HAP-1 (cell line): ENCODE data around the gene UBE2N.
"Not testable (repeated sequence)": the region's sequence is repeated elsewhere in the genome, so short reads cannot be mapped to it uniquely, and the experiment has no call there.

Source experiments
- DNase-seq, 2 experiments: peaks; one replicate each; pipeline ENCODE4 v3.0.0-alpha.2; 2016 to 2020; ENCODE audit warnings: low spot score in 2 of 2
- H3K27me3 ChIP-seq: fragments of 250-450 bp; sonication (Bioruptor Pico); 2 replicates; pipeline ENCODE4 v1.5.1; 2020; ENCODE audit warnings: low read depth, mild to moderate bottlenecking, moderate library complexity
- H3K36me3 ChIP-seq: fragments of 250-450 bp; sonication (Bioruptor Pico); replicated peaks from 2 replicates; pipeline ENCODE4 v1.5.1; 2020; ENCODE audit warnings: mild to moderate bottlenecking
- H3K4me1 ChIP-seq: fragments of 250-450 bp; sonication (Bioruptor Pico); 2 replicates; pipeline ENCODE4 v1.5.1; 2020; ENCODE audit warnings: mild to moderate bottlenecking
- H3K4me3 ChIP-seq: fragments of 250-450 bp; sonication (Bioruptor Pico); 2 replicates; pipeline ENCODE4 v1.5.1; 2020; ENCODE audit warnings: mild to moderate bottlenecking, moderate library complexity
- H3K9me3 ChIP-seq: fragments of 250-450 bp; sonication (Bioruptor Pico); 2 replicates; pipeline ENCODE4 v1.5.1; 2020; ENCODE audit warnings: mild to moderate bottlenecking, moderate library complexity
- in situ Hi-C: fragments of 300-500 bp; cut with MboI; formaldehyde crosslinking; loops from 3 replicates; pipeline ENCODE4 v1.14.3; 2020; ENCODE audit warnings: low sequenced_read_pairs, inconsistent platforms, mixed read lengths

The UBE2N gene

DNA sequence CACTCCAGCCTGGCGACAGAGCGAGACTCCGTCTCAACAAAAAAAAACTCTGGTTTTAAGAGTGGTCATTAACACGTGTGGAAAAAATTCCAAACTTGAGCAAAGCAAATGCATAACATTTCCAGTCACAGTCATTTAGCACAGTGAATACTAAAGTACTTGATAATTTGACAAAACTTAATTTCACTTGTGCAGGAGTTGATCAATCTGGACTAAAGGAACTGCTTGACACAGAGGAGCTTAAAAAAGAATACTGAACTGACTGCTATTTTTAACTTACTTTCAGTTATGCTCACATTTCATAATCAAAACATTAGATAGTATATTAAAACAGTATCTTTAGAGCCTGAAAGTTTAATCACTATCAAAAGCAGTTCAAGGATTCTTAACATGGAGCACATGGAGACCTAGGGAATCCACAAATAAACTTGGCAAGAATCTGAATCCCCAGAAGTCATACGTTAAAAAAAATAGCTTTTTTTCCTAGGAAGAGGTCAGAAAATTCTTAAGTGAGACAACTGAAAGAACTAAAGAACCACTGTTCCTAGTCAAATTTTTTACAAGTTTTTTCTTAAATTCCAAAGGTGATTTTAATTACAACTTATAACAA is 7.4 kb downstream of the UBE2N start:
- in situ Hi-C loops, result no loop called here
- H3K4me1 ChIP-seq, result peaks cover under 1% of the 10 kb centered on the region
- H3K9me3 ChIP-seq, result no peaks in the 10 kb centered on the region
- no peak overlapping the region for H3K4me3 ChIP-seq
- no peaks in the 10 kb centered on the region; the same call in 1 of the 2 replicates for H3K36me3 ChIP-seq
- no peaks in the 10 kb centered on the region for H3K27me3 ChIP-seq
- DNase-seq, result no peak

- H3K4me1 ChIP-seq, H3K36me3 ChIP-seq, H3K9me3 ChIP-seq, DNase-seq, H3K27me3 ChIP-seq, in situ Hi-C loops, H3K4me3 ChIP-seq: not testable (repeated sequence)
Observed at GRCh38 chr12:93432031-93432430, 9.7 kb downstream of the UBE2N start.

DNA sequence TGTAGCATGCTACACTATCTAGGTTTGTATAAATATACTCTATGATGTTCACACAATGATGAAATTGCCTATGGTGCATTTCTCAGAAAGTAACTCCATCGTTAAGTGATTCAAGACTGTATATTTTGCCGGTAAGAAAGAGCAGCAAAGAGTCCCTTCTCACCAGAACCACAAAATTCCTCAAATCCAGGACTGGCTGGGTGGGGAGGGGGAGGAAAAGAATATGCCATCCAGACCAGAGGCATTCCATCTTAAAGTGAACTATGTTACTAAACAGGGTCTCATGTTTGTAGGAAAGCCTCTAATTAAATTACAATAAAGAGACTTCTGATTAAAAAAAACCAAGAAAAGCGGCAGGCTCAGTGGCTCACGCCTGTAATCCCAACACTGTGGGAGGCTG is 11.5 kb downstream of the UBE2N start:
- Histone ChIP-seq H3K36me3 (no peaks in the 10 kb centered on the region; the same call in 1 of the 2 replicates), H3K4me1 (peaks cover 9% of the 10 kb centered on the region), H3K9me3 (no peaks in the 10 kb centered on the region), H3K27me3 (no peaks in the 10 kb centered on the region), H3K4me3 (no peak overlapping the region)
- DNase-seq, result no peak
- in situ Hi-C loops, result no loop called here

DNA sequence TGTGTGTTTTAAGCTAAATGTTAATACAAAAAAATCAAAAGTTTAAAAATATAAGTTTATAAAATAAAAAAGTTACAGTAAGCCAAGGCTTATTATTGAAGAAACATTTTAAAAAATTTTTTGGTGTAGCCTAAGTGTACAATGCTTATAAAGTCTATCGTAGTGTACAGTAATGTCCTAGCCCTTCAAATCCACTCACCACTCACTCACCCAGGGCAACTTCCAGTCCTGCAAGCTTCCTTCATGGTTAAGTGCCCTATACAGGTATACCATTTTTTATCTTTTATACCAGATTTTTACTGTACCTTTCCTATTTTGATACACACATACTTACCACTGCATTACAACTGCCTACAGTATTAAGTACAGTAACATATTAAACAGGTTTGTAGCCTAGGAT is 11.9 kb downstream of the UBE2N start:
- no peak for DNase-seq
- in situ Hi-C loops, result no loop called here

DNA sequence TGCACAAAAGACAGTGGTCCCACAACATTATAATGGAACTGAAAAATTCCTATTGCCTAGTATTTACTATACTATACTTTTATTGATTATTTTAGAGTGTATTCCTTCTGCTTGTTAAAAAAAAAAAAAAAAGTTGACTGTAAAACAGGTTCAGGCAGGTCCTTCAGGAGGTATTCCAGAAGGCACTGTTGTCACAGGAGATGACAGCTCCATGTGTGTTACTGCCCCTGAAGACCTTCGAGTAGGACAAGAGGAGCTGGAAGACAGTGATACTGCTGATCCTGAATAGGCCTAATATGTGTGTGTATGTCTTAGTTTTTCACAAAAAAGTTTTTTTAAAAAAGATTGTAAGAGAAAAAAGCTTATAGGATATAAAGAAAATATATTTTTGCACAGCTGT is 12.3 kb downstream of the UBE2N start:
- no peak for DNase-seq
- H3K4me3 ChIP-seq, result no peak overlapping the region
- H3K4me1 ChIP-seq, result peaks cover 17% of the 10 kb centered on the region
- H3K36me3 ChIP-seq, result no peaks in the 10 kb centered on the region; the same call in 1 of the 2 replicates
- in situ Hi-C loops, result no loop called here
- H3K9me3 ChIP-seq, result no peaks in the 10 kb centered on the region
- H3K27me3 ChIP-seq, result no peaks in the 10 kb centered on the region

More for the DNA sequence above, 11.9 kb downstream of the UBE2N start:
- no peaks in the 10 kb centered on the region; the same call in 1 of the 2 replicates for H3K36me3 ChIP-seq
- H3K4me3 ChIP-seq, result no peak overlapping the region
- H3K27me3 ChIP-seq, result no peaks in the 10 kb centered on the region
- no peaks in the 10 kb centered on the region for H3K9me3 ChIP-seq
- H3K4me1 ChIP-seq, result peaks cover 13% of the 10 kb centered on the region

- H3K9me3 ChIP-seq, result no peaks in the 10 kb centered on the region
- H3K4me1 ChIP-seq, result peaks cover 32% of the 10 kb centered on the region
- no peak for DNase-seq
- in situ Hi-C loops, result no loop called here
- no peaks in the 10 kb centered on the region for H3K27me3 ChIP-seq
- no peaks in the 10 kb centered on the region; the same call in 1 of the 2 replicates for H3K36me3 ChIP-seq
- H3K4me3 ChIP-seq, result no peak overlapping the region
Observed at GRCh38 chr12:93427779-93428564, 13.8 kb downstream of the UBE2N start.

DNA sequence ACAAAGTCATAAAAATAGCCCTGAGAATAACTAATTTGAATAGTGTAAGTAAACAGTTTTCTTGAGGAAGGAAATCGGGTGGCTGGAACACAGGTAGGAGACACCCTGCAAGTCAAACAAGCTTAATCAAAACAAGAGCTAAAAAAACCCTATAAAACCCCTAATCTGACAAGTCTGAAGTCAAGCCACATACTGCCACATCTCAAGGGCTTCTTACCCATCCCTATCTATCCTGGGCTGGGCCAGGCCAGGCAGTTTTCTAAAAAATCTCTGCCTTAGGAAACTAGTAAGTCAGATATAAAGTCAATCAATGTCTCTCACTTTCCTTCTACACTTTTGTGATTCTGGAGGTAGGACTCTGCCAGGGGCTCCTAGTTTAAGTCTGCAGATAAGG is 15.3 kb downstream of the UBE2N start:
- Histone ChIP-seq H3K36me3 (no peaks in the 10 kb centered on the region; the same call in 1 of the 2 replicates), H3K9me3 (no peaks in the 10 kb centered on the region), H3K4me1 (peaks cover 37% of the 10 kb centered on the region), H3K27me3 (no peaks in the 10 kb centered on the region), H3K4me3 (no peak overlapping the region)
- no peak for DNase-seq
- in situ Hi-C loops, result no loop called here

DNA sequence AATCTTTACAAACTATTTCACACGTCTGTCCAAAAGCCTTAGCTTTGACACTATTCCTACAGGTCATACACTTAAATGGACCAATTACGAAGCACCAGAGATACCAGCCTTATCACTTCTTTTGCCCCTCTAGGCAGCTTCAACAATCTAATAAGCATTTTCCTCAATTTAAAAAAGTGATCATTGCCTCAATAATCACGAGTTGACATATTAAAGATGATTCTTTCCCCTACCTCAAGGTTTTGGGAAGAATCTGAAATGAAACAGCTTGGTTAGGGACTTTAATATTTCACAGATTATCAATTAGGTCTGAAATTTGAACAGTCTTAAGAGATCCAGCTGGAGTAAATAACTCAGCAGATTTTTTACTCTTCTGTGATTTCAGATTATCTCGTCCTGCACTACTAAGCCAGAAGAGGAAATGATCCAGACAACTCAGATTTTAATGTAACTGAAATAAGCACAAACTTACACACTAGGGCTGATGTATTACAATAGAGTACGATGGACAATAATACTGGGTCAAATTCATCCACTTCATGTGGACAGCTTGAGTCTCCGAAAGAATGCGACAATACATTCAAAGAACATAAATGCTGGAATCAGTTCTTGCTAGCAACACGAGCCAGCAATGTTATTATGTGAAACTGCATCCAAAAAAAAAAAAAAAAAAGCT is 15.9 kb downstream of the UBE2N start:
- no peaks in the 10 kb centered on the region for H3K36me3 ChIP-seq
- no peak for DNase-seq
- H3K27me3 ChIP-seq, result no peaks in the 10 kb centered on the region
- H3K9me3 ChIP-seq, result no peaks in the 10 kb centered on the region
- peaks cover 38% of the 10 kb centered on the region for H3K4me1 ChIP-seq
- in situ Hi-C loops, result no loop called here
- no peak overlapping the region for H3K4me3 ChIP-seq

GRCh38 chr12:93422050-93422449 is 19.7 kb downstream of the UBE2N start:
- no peak for DNase-seq
- H3K9me3 ChIP-seq, result no peaks in the 10 kb centered on the region
- no peaks in the 10 kb centered on the region for H3K27me3 ChIP-seq
- H3K4me1 ChIP-seq, result peaks cover 41% of the 10 kb centered on the region
- in situ Hi-C loops, result loop anchor here (25.0 kb wide), 1 partner anchor 635 kb away; no protein-coding TSS in a partner anchor
- no peak overlapping the region for H3K4me3 ChIP-seq
- no peaks in the 10 kb centered on the region for H3K36me3 ChIP-seq

GRCh38 chr12:93419388-93420034 is 22.2 kb downstream of the UBE2N start:
- H3K4me1 ChIP-seq, result peaks cover 34% of the 10 kb centered on the region
- H3K36me3 ChIP-seq, result no peaks in the 10 kb centered on the region
- H3K9me3 ChIP-seq, result no peaks in the 10 kb centered on the region
- in situ Hi-C loops, result loop anchor here (25.0 kb wide), 1 partner anchor 632 kb away; no protein-coding TSS in a partner anchor
- no peaks in the 10 kb centered on the region for H3K27me3 ChIP-seq
- no peak overlapping the region for H3K4me3 ChIP-seq
- peak in 1 of 2 experiments; percentile 57 for DNase-seq

GRCh38 chr12:93417967-93418480 is 23.7 kb downstream of the UBE2N start:
- no peaks in the 10 kb centered on the region; the same call in 1 of the 2 replicates for H3K36me3 ChIP-seq
- in situ Hi-C loops, result loop anchor here (25.0 kb wide), 1 partner anchor 631 kb away; no protein-coding TSS in a partner anchor
- H3K4me1 ChIP-seq, result peaks cover 19% of the 10 kb centered on the region
- H3K4me3 ChIP-seq, result no peak overlapping the region
- DNase-seq, result no peak
- no peaks in the 10 kb centered on the region for H3K9me3 ChIP-seq
- no peaks in the 10 kb centered on the region for H3K27me3 ChIP-seq

DNA sequence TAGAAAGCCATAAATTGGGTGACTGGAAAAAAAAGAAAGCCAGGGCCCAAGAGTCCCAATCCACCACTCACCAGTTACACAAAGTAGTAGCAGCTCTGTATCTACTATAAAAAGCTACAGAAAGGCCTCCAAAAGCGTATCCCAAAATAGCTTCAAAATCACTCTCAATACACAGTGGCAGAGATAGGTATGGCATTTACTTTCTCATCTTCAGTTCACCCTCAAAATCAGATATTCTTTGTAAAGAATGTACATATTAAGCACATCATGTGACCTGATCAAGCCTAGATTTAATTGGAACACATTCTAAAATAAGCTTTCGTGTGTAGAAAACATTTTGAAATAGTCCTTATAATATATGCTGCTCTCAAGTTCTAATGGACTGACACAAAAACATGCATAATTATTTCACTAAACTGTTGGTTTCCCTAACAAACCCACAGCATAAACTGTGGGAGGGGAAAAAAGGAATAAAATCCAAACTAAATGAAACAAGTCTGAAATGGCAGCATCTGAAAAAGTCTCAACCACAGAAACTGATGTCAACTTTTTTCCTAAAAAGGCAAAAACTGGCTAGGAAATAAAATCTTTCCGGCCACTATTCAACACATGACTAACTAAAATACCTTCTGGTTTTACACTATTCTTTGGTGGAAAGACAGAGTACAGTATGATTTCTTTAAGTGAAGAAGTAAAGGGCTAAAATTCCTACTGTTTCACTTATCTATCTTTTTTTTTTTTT is 25.9 kb downstream of the UBE2N start:
- Histone ChIP-seq H3K36me3 (peaks cover 4% of the 10 kb centered on the region), H3K4me1 (peaks cover 15% of the 10 kb centered on the region), H3K27me3 (no peaks in the 10 kb centered on the region), H3K4me3 (no peak overlapping the region), H3K9me3 (no peaks in the 10 kb centered on the region)
- in situ Hi-C loops, result loop anchor here (25.0 kb wide), 1 partner anchor 629 kb away; no protein-coding TSS in a partner anchor
- DNase-seq, result no peak

- no peaks in the 10 kb centered on the region for H3K27me3 ChIP-seq
- in situ Hi-C loops, result loop anchor here (25.0 kb wide), 1 partner anchor 626 kb away; no protein-coding TSS in a partner anchor
- peaks cover 27% of the 10 kb centered on the region for H3K36me3 ChIP-seq
- no peak overlapping the region for H3K4me3 ChIP-seq
- no peaks in the 10 kb centered on the region for H3K9me3 ChIP-seq
- peaks cover 14% of the 10 kb centered on the region for H3K4me1 ChIP-seq
- DNase-seq, result no peak
Observed at GRCh38 chr12:93413064-93413463, 28.7 kb downstream of the UBE2N start.
